HEK293 (cell line): Measurements from ENCODE around the gene PLPPR2.

Experiments
- AEBP2 ChIP-seq: fragments of 450-650 bp; formaldehyde crosslinking; IDR thresholded peaks from 2 replicates; pipeline ENCODE4 v1.5.1; 2016; ENCODE audit warnings: missing biosample characterization, missing genetic modification characterization, borderline replicate concordance
- CTCF ChIP-seq: fragments of 450-650 bp; formaldehyde crosslinking; IDR thresholded peaks from 2 replicates; pipeline ENCODE4 v1.5.1; 2016; ENCODE audit warnings: missing biosample characterization, missing genetic modification characterization
- GLIS1 ChIP-seq: fragments of 450-650 bp; formaldehyde crosslinking; IDR thresholded peaks from 2 replicates; pipeline ENCODE4 v1.5.1; 2016; ENCODE audit warnings: missing biosample characterization, missing genetic modification characterization
- MZF1 ChIP-seq: fragments of 450-650 bp; formaldehyde crosslinking; IDR thresholded peaks from 2 replicates; pipeline ENCODE4 v1.5.1; 2017; ENCODE audit warnings: missing biosample characterization, missing genetic modification characterization, borderline replicate concordance
- SCRT1 ChIP-seq: fragments of 450-650 bp; formaldehyde crosslinking; IDR thresholded peaks from 2 replicates; pipeline ENCODE4 v1.5.1; 2016; ENCODE audit warnings: missing biosample characterization, missing genetic modification characterization, borderline replicate concordance
- YY1 ChIP-seq: fragments of 450-650 bp; formaldehyde crosslinking; IDR thresholded peaks from 2 replicates; pipeline ENCODE4 v1.5.1; 2018; ENCODE audit warnings: missing biosample characterization, missing genetic modification characterization
- ZBTB7A ChIP-seq: fragments of 450-650 bp; formaldehyde crosslinking; IDR thresholded peaks from 2 replicates; pipeline ENCODE4 v1.5.1; 2016; ENCODE audit warnings: low read depth, missing biosample characterization, missing genetic modification characterization
- ZBTB8A ChIP-seq: fragments of 450-650 bp; formaldehyde crosslinking; IDR thresholded peaks from 2 replicates; pipeline ENCODE4 v1.5.1; 2016; ENCODE audit warnings: missing biosample characterization, missing genetic modification characterization
- ZFP69B ChIP-seq: fragments of 450-650 bp; formaldehyde crosslinking; IDR thresholded peaks from 2 replicates; pipeline ENCODE4 v1.5.1; 2016; ENCODE audit warnings: missing biosample characterization, missing genetic modification characterization
- ZNF175 ChIP-seq: fragments of 450-650 bp; formaldehyde crosslinking; IDR thresholded peaks from 2 replicates; pipeline ENCODE4 v1.5.1; 2016; ENCODE audit warnings: missing biosample characterization, missing genetic modification characterization
- ZNF18 ChIP-seq: fragments of 450-650 bp; formaldehyde crosslinking; IDR thresholded peaks from 2 replicates; pipeline ENCODE4 v1.5.1; 2016; ENCODE audit warnings: missing biosample characterization, missing genetic modification characterization
- ZNF202 ChIP-seq: fragments of 450-650 bp; formaldehyde crosslinking; IDR thresholded peaks from 2 replicates; pipeline ENCODE4 v1.5.1; 2016; ENCODE audit warnings: missing biosample characterization, missing genetic modification characterization, borderline replicate concordance
- ZNF362 ChIP-seq: fragments of 450-650 bp; formaldehyde crosslinking; IDR thresholded peaks from 2 replicates; pipeline ENCODE4 v1.5.1; 2016; ENCODE audit warnings: missing biosample characterization, missing genetic modification characterization
- ZNF366 ChIP-seq: fragments of 450-650 bp; formaldehyde crosslinking; conservative IDR thresholded peaks from 2 replicates; pipeline ENCODE4 v1.5.1; 2016; ENCODE audit warnings: missing biosample characterization, missing genetic modification characterization
- ZNF398 ChIP-seq: fragments of 450-650 bp; formaldehyde crosslinking; IDR thresholded peaks from 2 replicates; pipeline ENCODE4 v1.5.1; 2017; ENCODE audit warnings: missing biosample characterization, missing genetic modification characterization
- ZNF404 ChIP-seq: fragments of 450-650 bp; formaldehyde crosslinking; IDR thresholded peaks from 2 replicates; pipeline ENCODE4 v1.5.1; 2017; ENCODE audit warnings: missing biosample characterization, missing genetic modification characterization
- ZNF449 ChIP-seq: fragments of 450-650 bp; formaldehyde crosslinking; IDR thresholded peaks from 2 replicates; pipeline ENCODE4 v1.5.1; 2017; ENCODE audit warnings: missing biosample characterization, mild to moderate bottlenecking, missing genetic modification characterization, moderate library complexity
- ZNF521 ChIP-seq: fragments of 450-650 bp; formaldehyde crosslinking; IDR thresholded peaks from 2 replicates; pipeline ENCODE4 v1.5.1; 2017; ENCODE audit warnings: missing biosample characterization, mild to moderate bottlenecking, missing genetic modification characterization
- ZNF571 ChIP-seq: fragments of 450-650 bp; formaldehyde crosslinking; IDR thresholded peaks from 2 replicates; pipeline ENCODE4 v1.5.0; 2017; ENCODE audit warnings: missing biosample characterization, missing genetic modification characterization
- ZNF623 ChIP-seq: fragments of 450-650 bp; formaldehyde crosslinking; IDR thresholded peaks from 2 replicates; pipeline ENCODE4 v1.5.1; 2016; ENCODE audit warnings: missing biosample characterization, missing genetic modification characterization
- ZNF664 ChIP-seq: fragments of 450-650 bp; formaldehyde crosslinking; IDR thresholded peaks from 2 replicates; pipeline ENCODE4 v1.5.1; 2016; ENCODE audit warnings: missing biosample characterization, missing genetic modification characterization
- ZNF707 ChIP-seq: fragments of 450-650 bp; formaldehyde crosslinking; IDR thresholded peaks from 2 replicates; pipeline ENCODE4 v1.5.1; 2016; ENCODE audit warnings: missing biosample characterization, missing genetic modification characterization
- ZSCAN23 ChIP-seq: fragments of 450-650 bp; formaldehyde crosslinking; IDR thresholded peaks from 2 replicates; pipeline ENCODE4 v1.5.1; 2016; ENCODE audit warnings: missing biosample characterization, missing genetic modification characterization

Gene PLPPR2

GRCh38 chr19:11410682-11411081 lies 55.5 kb downstream of the PLPPR2 start (continued):
- TF ChIP-seq ZNF707 (tag by site-specific recombination) (no peak), ZNF18 (tag by site-specific recombination) (no peak), ZBTB8A (tag by site-specific recombination) (no peak), ZFP69B (tag by site-specific recombination) (no peak), ZNF362 (tag by site-specific recombination) (peak; percentile 87), ZNF202 (no peak), CTCF (tag by site-specific recombination) (no peak), ZNF623 (tag by site-specific recombination) (no peak), ZNF366 (tag by site-specific recombination) (0 out of 2 replicates have a peak, but pooled peaks have one; percentile 42), ZSCAN23 (tag by site-specific recombination) (peak; percentile 33; the same call in 1 of the 2 replicates), YY1 (tag by site-specific recombination) (no peak), ZBTB7A (no peak), ZNF449 (no peak), ZNF175 (tag by site-specific recombination) (no peak), ZNF398 (tag by site-specific recombination) (0 out of 2 replicates have a peak, but pooled peaks have one; percentile 11), ZNF521 (no peak), SCRT1 (no peak), AEBP2 (no peak), ZNF404 (tag by site-specific recombination) (no peak), ZNF571 (no peak), ZNF664 (tag by site-specific recombination) (no peak), GLIS1 (peak; percentile 48; the same call in 1 of the 2 replicates), MZF1 (tag by site-specific recombination) (peak; percentile 55; the same call in 1 of the 2 replicates)
- TF ChIP-seq, all 188 proteins: peak for 18
